OCI-M2 (cell line): Measurements from ENCODE around the gene EFCC1.

Source experiments
- DNase-seq: peaks from one replicate; lab custom pipeline; 2025; ENCODE audit not compliant: unreplicated experiment; lab: John Stamatoyannopoulos, UW

The EFCC1 gene

GRCh38 chr3:128994173-128994512 is 7.0 kb upstream of the EFCC1 start:
- DNase-seq, result no peak

- DNase-seq, result no peak
Observed at GRCh38 chr3:128994581-128995546, 6.2 kb upstream of the EFCC1 start.

- DNase-seq, result no peak
Observed at GRCh38 chr3:128995737-128996136, 5.4 kb upstream of the EFCC1 start.

GRCh38 chr3:128996200-128996599 is 4.9 kb upstream of the EFCC1 start:
- DNase-seq, result no peak

GRCh38 chr3:128996726-128997125 is 4.4 kb upstream of the EFCC1 start:
- no peak for DNase-seq

GRCh38 chr3:128997486-128998133 is 3.5 kb upstream of the EFCC1 start:
- DNase-seq, result no peak

GRCh38 chr3:128998561-128998960 is 2.5 kb upstream of the EFCC1 start:
- DNase-seq, result no peak

GRCh38 chr3:128999102-128999501 is 2.0 kb upstream of the EFCC1 start:
- DNase-seq, result no peak

- no peak for DNase-seq
Observed at GRCh38 chr3:129000742-129001100, 383 bp upstream of the EFCC1 start.

GRCh38 chr3:129001806-129002572 is 885 bp downstream of the EFCC1 start:
- no peak for DNase-seq

GRCh38 chr3:129002573-129003569 is 1.8 kb downstream of the EFCC1 start:
- no peak for DNase-seq

- no peak for DNase-seq
Observed at GRCh38 chr3:129003578-129004112, 2.5 kb downstream of the EFCC1 start.

- DNase-seq, result no peak
Observed at GRCh38 chr3:129004639-129005295, 3.7 kb downstream of the EFCC1 start.

- no peak for DNase-seq
Observed at GRCh38 chr3:129005526-129006303, 4.6 kb downstream of the EFCC1 start.

- no peak for DNase-seq
Observed at GRCh38 chr3:129006864-129007263, 5.8 kb downstream of the EFCC1 start.

GRCh38 chr3:129007792-129008191 is 6.7 kb downstream of the EFCC1 start:
- no peak for DNase-seq

- DNase-seq, result no peak
Observed at GRCh38 chr3:129009266-129009665, 8.2 kb downstream of the EFCC1 start.

GRCh38 chr3:129010310-129010956 is 9.3 kb downstream of the EFCC1 start:
- no peak for DNase-seq
